ENCODE results near the gene PRDM10.

Gene PRDM10

DNA sequence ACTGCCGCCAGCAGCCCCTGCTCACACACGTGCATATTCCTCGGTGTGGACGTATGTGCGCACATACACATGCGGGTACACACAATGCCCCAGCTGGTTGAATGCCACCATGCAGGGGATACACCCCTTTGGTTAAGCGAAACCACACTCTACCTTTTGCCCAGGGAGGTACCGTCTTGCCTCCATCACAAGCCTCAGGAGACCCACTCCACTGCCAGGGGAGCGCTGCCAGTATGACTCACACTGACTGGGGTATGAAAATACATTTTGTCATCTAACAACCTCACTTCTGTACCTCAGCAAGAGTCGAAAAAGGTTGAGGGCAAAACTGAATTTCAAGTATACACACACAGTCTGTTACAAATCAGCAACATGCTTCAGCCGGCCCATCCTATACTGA lies 147.5 kb downstream of the PRDM10 start:
- TF ChIP-seq ZNF274 (IDR thresholded peaks at IDR 0.05; ENCODE audit: low read depth, low read length) = no peak
- H3K4me3 ChIP-seq (ENCODE audit: low read length) = no peak overlapping the region

DNA sequence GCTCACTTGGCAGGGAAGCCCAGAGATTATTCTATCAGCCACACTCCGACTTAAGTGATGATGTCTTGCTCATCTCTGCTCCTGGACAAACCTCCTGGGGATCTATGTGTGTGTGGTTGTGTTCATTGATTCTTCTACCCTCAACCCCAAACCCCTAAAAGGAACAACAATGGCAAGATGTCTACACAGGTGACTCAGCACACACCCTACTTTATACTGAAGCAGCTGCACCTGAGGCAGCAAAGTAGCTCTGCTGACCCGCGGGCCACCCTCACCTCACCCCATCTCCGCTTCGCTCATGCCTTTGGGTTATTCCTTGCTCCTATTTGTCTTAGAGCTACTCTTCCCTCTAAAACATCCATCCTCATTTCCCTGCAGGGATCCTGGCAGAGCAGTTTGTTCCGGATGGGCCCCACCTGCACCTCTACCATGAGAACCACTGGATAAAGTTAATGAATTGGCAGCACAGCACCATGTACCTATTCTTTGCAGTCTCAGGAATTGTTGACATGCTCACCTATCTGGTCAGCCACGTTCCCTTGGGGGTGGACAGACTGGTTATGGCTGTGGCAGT lies 148.3 kb downstream of the PRDM10 start:
- H3K4me3 ChIP-seq (ENCODE audit: low read length) = no peak overlapping the region
- no peak for TF ChIP-seq ZNF274 (IDR thresholded peaks at IDR 0.05; ENCODE audit: low read depth, low read length)

DNA sequence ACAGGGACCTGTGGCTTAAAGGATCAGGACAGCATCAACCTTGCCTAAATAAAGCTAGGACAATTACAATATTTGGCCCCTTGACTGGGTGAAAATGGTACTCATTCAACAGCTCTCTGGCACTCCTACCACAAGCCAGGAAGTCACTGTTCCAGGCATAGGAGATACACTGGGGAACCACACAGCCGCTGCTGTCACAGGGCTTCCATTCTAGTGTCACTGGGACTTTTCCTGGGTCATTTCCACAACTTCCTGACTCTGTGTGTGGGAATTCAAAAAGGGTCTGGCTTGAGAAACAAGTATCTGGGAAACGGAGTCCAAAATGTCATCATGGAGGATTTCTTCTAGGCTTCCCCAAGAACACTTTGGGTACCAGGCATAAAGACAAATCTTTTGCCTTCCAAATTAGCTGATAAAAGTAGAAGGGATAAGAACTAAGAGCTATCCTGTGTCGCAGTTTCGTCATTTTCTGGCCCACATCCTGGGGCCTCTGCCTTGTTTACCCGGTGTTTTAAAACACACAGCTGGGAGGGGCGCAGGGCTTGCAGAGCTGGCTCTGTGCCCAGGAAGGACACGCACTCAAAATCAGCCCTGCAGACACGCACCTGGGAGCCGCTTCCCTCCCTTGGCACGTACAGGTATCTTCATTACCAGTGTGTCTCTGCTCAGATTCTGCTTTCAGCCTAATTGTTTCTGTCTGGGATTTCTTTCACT lies 149.0 kb downstream of the PRDM10 start:
- TF ChIP-seq ZNF274 (IDR thresholded peaks at IDR 0.05; ENCODE audit: low read depth, low read length) = no peak
- no peak overlapping the region for H3K4me3 ChIP-seq (ENCODE audit: low read length)

DNA sequence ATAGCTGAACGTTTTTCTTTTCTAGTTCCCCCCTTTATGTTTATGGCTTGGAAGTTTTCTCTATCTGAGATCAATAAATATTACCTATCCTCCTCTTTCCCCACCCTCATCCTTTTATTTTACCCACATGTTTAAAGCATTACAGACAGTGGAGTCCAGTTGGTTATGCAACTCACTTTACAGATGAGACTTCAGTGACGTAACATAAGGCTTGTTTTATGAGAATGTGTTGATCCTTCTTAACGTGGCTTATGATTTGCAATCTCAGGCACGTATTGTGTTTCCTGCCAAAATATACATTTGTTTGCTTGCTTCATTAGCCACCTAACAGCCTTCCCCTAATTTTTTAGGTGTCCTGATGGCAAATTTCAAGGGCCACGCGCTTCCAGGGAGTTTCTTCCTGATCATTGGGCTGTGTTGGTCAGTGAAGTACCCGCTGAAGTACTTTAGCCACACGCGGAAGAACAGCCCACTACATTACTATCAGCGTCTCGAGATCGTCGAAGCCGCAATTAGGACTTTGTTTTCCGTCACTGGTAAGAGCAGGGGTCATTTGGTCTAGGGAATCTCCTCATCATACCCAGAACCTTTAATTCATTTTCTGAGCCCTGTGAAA lies 150.4 kb downstream of the PRDM10 start:
- H3K4me3 ChIP-seq (ENCODE audit: low read length) = no peak overlapping the region
- no peak for TF ChIP-seq ZNF274 (IDR thresholded peaks at IDR 0.05; ENCODE audit: low read depth, low read length)
